ENCODE measurements around the gene RYR2.

DNA sequence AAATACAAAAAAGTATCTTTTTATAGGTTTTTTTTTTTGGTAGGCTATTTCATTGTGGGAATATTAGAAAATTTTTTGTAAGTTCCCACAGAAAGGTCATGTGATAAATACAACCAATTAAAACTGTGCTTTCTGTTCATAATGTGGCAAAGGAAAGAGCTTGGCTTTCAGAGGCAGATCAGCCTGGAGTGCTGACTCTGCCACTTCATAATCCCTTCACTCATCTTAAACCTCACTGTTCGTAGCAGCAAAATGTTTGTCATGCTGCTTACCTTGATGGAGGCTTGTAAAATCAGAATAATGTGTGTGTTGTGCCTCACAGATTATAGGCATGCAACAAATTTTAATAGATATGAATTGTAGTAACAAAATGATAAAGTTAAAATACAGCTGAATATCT, 671.9 kb downstream of the RYR2 start:
- TF ChIP-seq POLR2A (IDR thresholded peaks at IDR 0.05), result no peak
- TF ChIP-seq, protein P1, sequence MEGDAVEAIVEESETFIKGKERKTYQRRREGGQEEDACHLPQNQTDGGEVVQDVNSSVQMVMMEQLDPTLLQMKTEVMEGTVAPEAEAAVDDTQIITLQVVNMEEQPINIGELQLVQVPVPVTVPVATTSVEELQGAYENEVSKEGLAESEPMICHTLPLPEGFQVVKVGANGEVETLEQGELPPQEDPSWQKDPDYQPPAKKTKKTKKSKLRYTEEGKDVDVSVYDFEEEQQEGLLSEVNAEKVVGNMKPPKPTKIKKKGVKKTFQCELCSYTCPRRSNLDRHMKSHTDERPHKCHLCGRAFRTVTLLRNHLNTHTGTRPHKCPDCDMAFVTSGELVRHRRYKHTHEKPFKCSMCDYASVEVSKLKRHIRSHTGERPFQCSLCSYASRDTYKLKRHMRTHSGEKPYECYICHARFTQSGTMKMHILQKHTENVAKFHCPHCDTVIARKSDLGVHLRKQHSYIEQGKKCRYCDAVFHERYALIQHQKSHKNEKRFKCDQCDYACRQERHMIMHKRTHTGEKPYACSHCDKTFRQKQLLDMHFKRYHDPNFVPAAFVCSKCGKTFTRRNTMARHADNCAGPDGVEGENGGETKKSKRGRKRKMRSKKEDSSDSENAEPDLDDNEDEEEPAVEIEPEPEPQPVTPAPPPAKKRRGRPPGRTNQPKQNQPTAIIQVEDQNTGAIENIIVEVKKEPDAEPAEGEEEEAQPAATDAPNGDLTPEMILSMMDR (IDR thresholded peaks at IDR 0.05), result no peak
